K562 (cell line): ENCODE data around the gene TSPYL4.

Experiments
- ATF2 ChIP-seq: sonication (generic); formaldehyde crosslinking; IDR thresholded peaks from 2 replicates; pipeline ENCODE4 v1.8.1; 2022; ENCODE audit warnings: missing genetic modification reagents
- ATF7 ChIP-seq: fragments of 450-650 bp; IDR thresholded peaks from 2 replicates; pipeline ENCODE4 v1.7.1; 2014; ENCODE audit warnings: mild to moderate bottlenecking, moderate library complexity
- BCOR ChIP-seq: fragments of 450-650 bp; IDR thresholded peaks from 2 replicates; pipeline ENCODE4 v1.6.1; 2016
- CBX8 ChIP-seq: fragments of 200-600 bp; sonication (generic); IDR thresholded peaks from 2 replicates; pipeline ENCODE4 v1.6.1; 2012; ENCODE audit warnings: borderline replicate concordance, mixed run types, low read depth, mild to moderate bottlenecking, moderate library complexity, mixed read lengths, low read length, control low read depth, inconsistent platforms; ENCODE audit not compliant: poor library complexity, severe bottlenecking; ENCODE audit errors: extremely low read depth
- MAZ ChIP-seq, 2 experiments: fragments of 450-650 bp in 1 of 2; sonication (generic) in 1 of 2; formaldehyde crosslinking; IDR thresholded peaks in 1 of 2; conservative IDR thresholded peaks in 1 of 2; 2 replicates each; pipeline versions ENCODE4 v1.4.0 to v1.5.0; 2020; ENCODE audit warnings: mild to moderate bottlenecking in 1 of 2, missing genetic modification reagents in 1 of 2
- SMARCE1 ChIP-seq: fragments of 450-650 bp; IDR thresholded peaks from 2 replicates; pipeline ENCODE4 v1.7.1; 2016; ENCODE audit warnings: mild to moderate bottlenecking

- TF ChIP-seq ATF7 = no peak
- no peak for TF ChIP-seq MAZ (CRISPR knock-in tag; conservative IDR thresholded peaks at IDR 0.05 in 1 of 2, IDR thresholded peaks at IDR 0.05 in 1 of 2)
- TF ChIP-seq SMARCE1 = no peak
- TF ChIP-seq BCOR = no peak
- no peak for TF ChIP-seq CBX8
- TF ChIP-seq ATF2 (CRISPR knock-in tag) = no peak
Measured at GRCh38 chr6:116210750-116211425, 43.0 kb downstream of the TSPYL4 start.
